LHCN-M2 (cell line): ENCODE measurements around the gene SPRTN. TPM values are rescaled to one million over a fixed set of nuclear protein-coding genes. Genes with fewer than 3 reads are reported as not detected.

Experiments
- total RNA-seq: library from RNA; depleted of rRNA; stranded (reverse); fragments of >200 nt; gene quantifications from 2 replicates; pipeline ENCODE4 v1.2.3, GENCODE V29; 2014; rRNA removed

Gene SPRTN
- total RNA-seq, 1 experiment from 2014 or later: 17.6 TPM

Other genes starting within 250 kb of the SPRTN start
- not detected in 2 replicates for gene TRIM67, start 176.2 kb upstream of the SPRTN start, total RNA-seq
- 79.7 TPM in 2 replicates for gene GNPAT, start 97.1 kb upstream of the SPRTN start, total RNA-seq
- 13.3 and 15.2 TPM in 2 replicates for gene EXOC8, start 441 bp upstream of the SPRTN start, total RNA-seq
- gene EGLN1, start 84.0 kb downstream of the SPRTN start, total RNA-seq: 37.4 and 43.3 TPM in 2 replicates
- 43.7 and 44.7 TPM in 2 replicates for gene TSNAX, start 190.4 kb downstream of the SPRTN start, total RNA-seq